Neuronal stem cell (in vitro differentiated cells): ENCODE results near the gene RGR.

ENCODE experiments used
- DNase-seq: peaks from one replicate; pipeline ENCODE4 v3.0.0-alpha.2; 2013; ENCODE audit warnings: low spot score
- H2AFZ ChIP-seq: one replicate; pipeline ENCODE4 v1.6.1; 2013; ENCODE audit warnings: mild to moderate bottlenecking, low read length, inconsistent platforms
- H2AK5ac ChIP-seq: 2 replicates; pipeline ENCODE4 v1.6.1; 2013; ENCODE audit warnings: low read depth, mild to moderate bottlenecking, inconsistent platforms, low read length, moderate library complexity, mixed read lengths
- H2BK120ac ChIP-seq: 2 replicates; pipeline ENCODE4 v1.6.1; 2013; ENCODE audit warnings: low read depth, mild to moderate bottlenecking, inconsistent platforms, low read length, moderate library complexity, mixed read lengths
- H2BK12ac ChIP-seq: one replicate; pipeline ENCODE4 v1.6.1; 2013; ENCODE audit warnings: low read length, inconsistent platforms
- H2BK15ac ChIP-seq: 2 replicates; pipeline ENCODE4 v1.6.1; 2013; ENCODE audit warnings: mild to moderate bottlenecking, low read length, inconsistent platforms, mixed read lengths
- H2BK5ac ChIP-seq: one replicate; pipeline ENCODE4 v1.6.1; 2013; ENCODE audit warnings: inconsistent platforms, mild to moderate bottlenecking, low read length, moderate library complexity
- H3K14ac ChIP-seq: one replicate; pipeline ENCODE4 v1.6.1; 2013; ENCODE audit warnings: low read length, inconsistent platforms
- H3K18ac ChIP-seq: 2 replicates; pipeline ENCODE4 v1.6.1; 2013; ENCODE audit warnings: low read length, inconsistent platforms
- H3K23ac ChIP-seq: 2 replicates; pipeline ENCODE4 v1.6.1; 2013; ENCODE audit warnings: low read depth, mild to moderate bottlenecking, mixed read lengths, low read length, inconsistent platforms; ENCODE audit not compliant: poor library complexity
- H3K27ac ChIP-seq: replicated peaks from 3 replicates; pipeline ENCODE4 v1.5.1; 2013; ENCODE audit warnings: low read length, inconsistent platforms
- H3K27me3 ChIP-seq, 3 experiments: 2 replicates each; pipeline ENCODE4 v1.6.1; 2013; ENCODE audit warnings: low read length in 3 of 3, mild to moderate bottlenecking in 2 of 3, inconsistent platforms in 1 of 3, low read depth in 1 of 3, mixed read lengths in 1 of 3, moderate library complexity in 1 of 3; ENCODE audit not compliant: control insufficient read depth in 3 of 3, insufficient read depth in 3 of 3
- H3K36me3 ChIP-seq, 2 donors: replicated peaks in 1 of 2; 2 replicates each; pipeline ENCODE4 v1.6.1; 2013; ENCODE audit warnings: low read length in 2 of 2; ENCODE audit not compliant: control insufficient read depth in 2 of 2, insufficient read depth in 2 of 2
- H3K4ac ChIP-seq: 2 replicates; pipeline ENCODE4 v1.6.1; 2013; ENCODE audit warnings: inconsistent platforms, mild to moderate bottlenecking, low read length, moderate library complexity
- H3K4me1 ChIP-seq, 2 donors: 1 replicate in 1 of 2; 2 replicates in 1 of 2; pipeline ENCODE4 v1.6.1; 2013; ENCODE audit warnings: low read length in 2 of 2, low read depth in 1 of 2; ENCODE audit not compliant: control insufficient read depth in 2 of 2, insufficient read depth in 1 of 2
- H3K4me2 ChIP-seq: one replicate; pipeline ENCODE4 v1.6.1; 2013; ENCODE audit warnings: mild to moderate bottlenecking, low read length, inconsistent platforms; ENCODE audit not compliant: insufficient read depth, poor library complexity, severe bottlenecking
- H3K4me3 ChIP-seq, 2 donors: 2 replicates each; pipeline ENCODE4 v1.5.1; 2013; ENCODE audit warnings: low read length in 2 of 2, mild to moderate bottlenecking in 2 of 2, inconsistent platforms in 1 of 2, moderate library complexity in 1 of 2
- H3K79me1 ChIP-seq: one replicate; pipeline ENCODE4 v1.6.1; 2013; ENCODE audit warnings: low read depth, mild to moderate bottlenecking, inconsistent platforms, low read length, moderate library complexity
- H3K9ac ChIP-seq: one replicate; pipeline ENCODE4 v1.6.1; 2013; ENCODE audit warnings: mild to moderate bottlenecking, low read depth, low read length, inconsistent platforms; ENCODE audit not compliant: poor library complexity
- H3K9me3 ChIP-seq, 2 donors: replicated peaks in 1 of 2; 2 replicates each; pipeline versions ENCODE3 to v1.6.1; 2013; ENCODE audit warnings: low read length in 2 of 2, mild to moderate bottlenecking in 2 of 2, inconsistent platforms in 1 of 2, low read depth in 1 of 2, mixed read lengths in 1 of 2, moderate library complexity in 1 of 2; ENCODE audit not compliant: control insufficient read depth in 2 of 2, insufficient read depth in 1 of 2
- H4K8ac ChIP-seq: one replicate; pipeline ENCODE4 v1.6.1; 2013; ENCODE audit warnings: low read depth, mild to moderate bottlenecking, inconsistent platforms, low read length, moderate library complexity
- H4K91ac ChIP-seq: one replicate; pipeline ENCODE4 v1.6.1; 2013; ENCODE audit warnings: low read length, low read depth, mild to moderate bottlenecking, inconsistent platforms; ENCODE audit not compliant: poor library complexity
- WGBS, 2 donors: extraction: QIAGEN DNeasy Blood & Tissue Kit; methylation state at CpG; one replicate each; pipeline ENCODE4 v1.1.7; 2013; ENCODE audit warnings: missing lambda C conversion rate in 2 of 2, mixed read lengths in 1 of 2; ENCODE audit not compliant: insufficient read length in 2 of 2, insufficient replicate concordance in 1 of 2; ENCODE audit errors: extremely low coverage in 2 of 2; 5-methylcytosine and 5-hydroxymethylcytosine counted together

RGR gene

GRCh38 chr10:84217746-84218145 lies 27.1 kb upstream of the RGR start:
- no peak overlapping the region for H3K4me2 ChIP-seq
- DNase-seq, result no peak
- no peak overlapping the region for H2AFZ ChIP-seq
- no CpG with 5 or more reads among the region's 4 CpGs for WGBS, 2 donors
- H3K9me3 ChIP-seq, result no peaks in the 10 kb centered on the region
- peaks cover 0 to 3% (median 0%) of the 10 kb centered on the region in 3 experiments for H3K27me3 ChIP-seq
- no peak overlapping the region for H4K8ac ChIP-seq
- no peak overlapping the region for H2BK5ac ChIP-seq
- no peaks in the 10 kb centered on the region for H3K4me1 ChIP-seq
- H2AK5ac ChIP-seq, result no peak overlapping the region
- H3K18ac ChIP-seq, result no peak overlapping the region
- H3K4ac ChIP-seq, result no peak overlapping the region
- H4K91ac ChIP-seq, result no peak overlapping the region
- no peak overlapping the region for H2BK12ac ChIP-seq
- peaks cover 0 to 2% of the 10 kb centered on the region in 2 donors for H3K36me3 ChIP-seq
- no peak overlapping the region for H3K9ac ChIP-seq
- H2BK120ac ChIP-seq, result no peak overlapping the region
- no peak overlapping the region for H3K4me3 ChIP-seq
- H3K27ac ChIP-seq, result no peak overlapping the region
- H2BK15ac ChIP-seq, result no peak overlapping the region
- peaks cover 2% of the 10 kb centered on the region for H3K79me1 ChIP-seq
- H3K23ac ChIP-seq, result no peak overlapping the region
- no peak overlapping the region for H3K14ac ChIP-seq

- WGBS, 2 donors, result no CpG with 5 or more reads among the region's 8 CpGs
- H3K4me3 ChIP-seq, result peak overlapping the region in 1 of 2 donors; percentile 38
- H2BK15ac ChIP-seq, result no peak overlapping the region
- no peak overlapping the region for H2BK5ac ChIP-seq
- H3K9me3 ChIP-seq, result no peaks in the 10 kb centered on the region
- H3K9ac ChIP-seq, result peak overlapping the region; percentile 15
- no peak overlapping the region for H3K4ac ChIP-seq
- H4K8ac ChIP-seq, result no peak overlapping the region
- H4K91ac ChIP-seq, result no peak overlapping the region
- H3K4me1 ChIP-seq, result no peaks in the 10 kb centered on the region
- no peak overlapping the region for H3K14ac ChIP-seq
- H3K27ac ChIP-seq, result no peak overlapping the region
- no peak overlapping the region for H2BK12ac ChIP-seq
- H3K4me2 ChIP-seq, result no peak overlapping the region
- peaks cover 0 to 3% (median 0%) of the 10 kb centered on the region in 3 experiments for H3K27me3 ChIP-seq
- no peak for DNase-seq
- no peaks in the 10 kb centered on the region for H3K36me3 ChIP-seq
- peaks cover 1% of the 10 kb centered on the region for H3K79me1 ChIP-seq
- H3K23ac ChIP-seq, result peak overlapping the region; percentile 12
- H2AFZ ChIP-seq, result no peak overlapping the region
- no peak overlapping the region for H2BK120ac ChIP-seq
- H3K18ac ChIP-seq, result no peak overlapping the region
- H2AK5ac ChIP-seq, result no peak overlapping the region
Observed at GRCh38 chr10:84221916-84222315, 22.9 kb upstream of the RGR start.

- Histone ChIP-seq H2BK5ac (no peak overlapping the region), H3K9ac (no peak overlapping the region), H3K4me2 (no peak overlapping the region), H2BK12ac (no peak overlapping the region), H3K18ac (no peak overlapping the region), H3K9me3 (no peaks in the 10 kb centered on the region), H3K4me1 (no peaks in the 10 kb centered on the region), H2BK15ac (no peak overlapping the region), H3K23ac (no peak overlapping the region), H4K8ac (no peak overlapping the region), H2AFZ (no peak overlapping the region), H4K91ac (no peak overlapping the region), H3K36me3 (no peaks in the 10 kb centered on the region), H3K27ac (no peak overlapping the region), H2BK120ac (no peak overlapping the region), H3K4me3 (no peak overlapping the region), H3K4ac (no peak overlapping the region), H2AK5ac (no peak overlapping the region), H3K79me1 (no peaks in the 10 kb centered on the region), H3K27me3 (no peaks in the 10 kb centered on the region), H3K14ac (no peak overlapping the region)
- peak; percentile 62 for DNase-seq
- WGBS, 2 donors, result no CpG with 5 or more reads among the region's 6 CpGs
Observed at GRCh38 chr10:84224411-84225028, 20.3 kb upstream of the RGR start.

- H3K18ac ChIP-seq, result no peak within 1 kb of the TSS
- no peak within 1 kb of the TSS for H3K9ac ChIP-seq
- no peak within 1 kb of the TSS for H3K4ac ChIP-seq
- H2BK5ac ChIP-seq, result no peak within 1 kb of the TSS
- DNase-seq, result no peak
- H3K14ac ChIP-seq, result no peak within 1 kb of the TSS
- no peak within 1 kb of the TSS for H2AK5ac ChIP-seq
- no peak within 1 kb of the TSS for H3K27ac ChIP-seq
- H2BK12ac ChIP-seq, result no peak within 1 kb of the TSS
- no peak within 1 kb of the TSS for H4K91ac ChIP-seq
- no peaks in the 10 kb centered on the region for H3K27me3 ChIP-seq
- no peak within 1 kb of the TSS for H2BK120ac ChIP-seq
- no peaks in the 10 kb centered on the region for H3K79me1 ChIP-seq
- no peak within 1 kb of the TSS for H2AFZ ChIP-seq
- no peaks in the 10 kb centered on the region for H3K4me1 ChIP-seq
- no peaks in the 10 kb centered on the region for H3K36me3 ChIP-seq
- no peak within 1 kb of the TSS for H3K4me2 ChIP-seq
- H3K9me3 ChIP-seq, result no peaks in the 10 kb centered on the region
- no CpG with 5 or more reads among the region's 6 CpGs for WGBS, 2 donors
- no peak within 1 kb of the TSS for H3K4me3 ChIP-seq
- H4K8ac ChIP-seq, result no peak within 1 kb of the TSS
- H3K23ac ChIP-seq, result no peak within 1 kb of the TSS
- no peak within 1 kb of the TSS for H2BK15ac ChIP-seq
Observed at GRCh38 chr10:84225427-84226173, 19.3 kb upstream of the RGR start, which contains the start of gene LRIT2. LRIT2 (minus strand) TSS chr10:84225544; CDS start chr10:84225520, 24 bp downstream.
